Measurements from ENCODE around the gene NCBP2.
A peak's percentile ranks its signal among the peaks of the same experiment; 100 is the strongest.

DNA sequence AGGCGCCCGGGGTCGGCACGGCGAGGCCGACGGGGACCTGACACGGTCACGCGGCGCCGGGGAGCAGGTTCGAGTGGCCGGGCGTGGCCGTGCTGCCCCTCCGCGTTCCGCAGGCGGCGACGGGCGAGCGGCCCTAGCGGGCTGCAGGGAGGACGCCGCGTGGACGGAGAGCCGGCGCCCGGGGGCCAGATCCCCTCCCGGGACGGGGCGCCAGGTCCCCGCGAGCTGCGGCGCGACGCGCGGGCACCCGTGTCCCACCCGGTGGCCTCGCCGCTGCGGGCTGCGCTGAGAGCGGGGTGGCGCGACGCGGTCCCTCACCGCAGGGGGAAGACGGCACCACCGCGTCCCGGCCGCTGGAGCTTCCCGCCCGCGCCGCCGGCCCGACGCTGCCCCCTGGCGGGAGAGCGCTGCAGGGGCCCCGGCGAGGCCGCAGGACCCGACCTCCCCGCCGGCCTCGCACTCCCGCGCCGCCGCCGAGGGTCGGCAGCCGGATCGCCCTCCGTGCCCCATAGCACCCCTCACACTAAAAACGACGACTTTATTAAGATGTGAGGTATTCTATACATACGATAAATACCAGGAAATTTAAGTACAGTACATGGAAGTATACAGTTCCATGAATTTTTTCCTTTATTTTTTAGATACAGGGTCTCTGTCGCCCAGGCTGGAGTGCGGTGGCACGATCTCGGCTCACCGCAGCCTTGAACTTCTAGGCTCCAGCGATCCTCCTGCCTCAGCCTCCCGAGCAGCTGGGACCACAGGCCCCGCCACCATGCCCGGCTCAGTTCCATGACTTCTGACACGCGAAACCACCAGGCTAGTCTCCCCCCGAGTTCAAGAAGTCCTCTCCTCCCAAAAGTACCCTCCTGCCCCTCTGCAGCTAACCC is 27.6 kb upstream of the NCBP2 start:
- TF ChIP-seq, protein P1, sequence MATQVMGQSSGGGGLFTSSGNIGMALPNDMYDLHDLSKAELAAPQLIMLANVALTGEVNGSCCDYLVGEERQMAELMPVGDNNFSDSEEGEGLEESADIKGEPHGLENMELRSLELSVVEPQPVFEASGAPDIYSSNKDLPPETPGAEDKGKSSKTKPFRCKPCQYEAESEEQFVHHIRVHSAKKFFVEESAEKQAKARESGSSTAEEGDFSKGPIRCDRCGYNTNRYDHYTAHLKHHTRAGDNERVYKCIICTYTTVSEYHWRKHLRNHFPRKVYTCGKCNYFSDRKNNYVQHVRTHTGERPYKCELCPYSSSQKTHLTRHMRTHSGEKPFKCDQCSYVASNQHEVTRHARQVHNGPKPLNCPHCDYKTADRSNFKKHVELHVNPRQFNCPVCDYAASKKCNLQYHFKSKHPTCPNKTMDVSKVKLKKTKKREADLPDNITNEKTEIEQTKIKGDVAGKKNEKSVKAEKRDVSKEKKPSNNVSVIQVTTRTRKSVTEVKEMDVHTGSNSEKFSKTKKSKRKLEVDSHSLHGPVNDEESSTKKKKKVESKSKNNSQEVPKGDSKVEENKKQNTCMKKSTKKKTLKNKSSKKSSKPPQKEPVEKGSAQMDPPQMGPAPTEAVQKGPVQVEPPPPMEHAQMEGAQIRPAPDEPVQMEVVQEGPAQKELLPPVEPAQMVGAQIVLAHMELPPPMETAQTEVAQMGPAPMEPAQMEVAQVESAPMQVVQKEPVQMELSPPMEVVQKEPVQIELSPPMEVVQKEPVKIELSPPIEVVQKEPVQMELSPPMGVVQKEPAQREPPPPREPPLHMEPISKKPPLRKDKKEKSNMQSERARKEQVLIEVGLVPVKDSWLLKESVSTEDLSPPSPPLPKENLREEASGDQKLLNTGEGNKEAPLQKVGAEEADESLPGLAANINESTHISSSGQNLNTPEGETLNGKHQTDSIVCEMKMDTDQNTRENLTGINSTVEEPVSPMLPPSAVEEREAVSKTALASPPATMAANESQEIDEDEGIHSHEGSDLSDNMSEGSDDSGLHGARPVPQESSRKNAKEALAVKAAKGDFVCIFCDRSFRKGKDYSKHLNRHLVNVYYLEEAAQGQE (IDR thresholded peaks at IDR 0.05; ENCODE audit: low read depth), result no peak
- TF ChIP-seq, protein P2, sequence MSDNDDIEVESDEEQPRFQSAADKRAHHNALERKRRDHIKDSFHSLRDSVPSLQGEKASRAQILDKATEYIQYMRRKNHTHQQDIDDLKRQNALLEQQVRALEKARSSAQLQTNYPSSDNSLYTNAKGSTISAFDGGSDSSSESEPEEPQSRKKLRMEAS (IDR thresholded peaks at IDR 0.05), result peak; percentile 67
- TF ChIP-seq, protein P3, sequence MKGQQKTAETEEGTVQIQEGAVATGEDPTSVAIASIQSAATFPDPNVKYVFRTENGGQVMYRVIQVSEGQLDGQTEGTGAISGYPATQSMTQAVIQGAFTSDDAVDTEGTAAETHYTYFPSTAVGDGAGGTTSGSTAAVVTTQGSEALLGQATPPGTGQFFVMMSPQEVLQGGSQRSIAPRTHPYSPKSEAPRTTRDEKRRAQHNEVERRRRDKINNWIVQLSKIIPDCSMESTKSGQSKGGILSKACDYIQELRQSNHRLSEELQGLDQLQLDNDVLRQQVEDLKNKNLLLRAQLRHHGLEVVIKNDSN (IDR thresholded peaks at IDR 0.05), result no peak
- TF ChIP-seq RAD21 (IDR thresholded peaks at IDR 0.05; ENCODE audit: low read depth) (peak; percentile 63; the same call in 1 of the 2 replicates), EP300 (IDR thresholded peaks at IDR 0.05; ENCODE audit: borderline replicate concordance) (no peak), ZBTB7A (IDR thresholded peaks at IDR 0.05; ENCODE audit: low read depth) (peak; percentile 91), YY1 (IDR thresholded peaks at IDR 0.05; ENCODE audit: low read depth) (no peak), CEBPB (IDR thresholded peaks at IDR 0.05) (no peak), TAF1 (IDR thresholded peaks at IDR 0.05; ENCODE audit: low read depth) (peak; percentile 28; the same call in 1 of the 2 replicates)
